Mucosa of descending colon (tissue), 3 donors: ENCODE results near the gene CARMIL1. TPM values are rescaled to one million over a fixed set of nuclear protein-coding genes. Genes with fewer than 3 reads are reported as not detected.

Experiments used
- ATAC-seq: fragments of 200-7000 bp; cut with Tn5 transposase; one replicate; pipeline ENCODE4 v1.9.1; 2020; ENCODE audit warnings: mild to moderate bottlenecking, moderate library complexity
- DNase-seq, 3 donors: peaks; one replicate each; pipeline ENCODE4 v3.0.0-alpha.2; 2020
- H3K36me3 ChIP-seq: fragments of 200-600 bp; one replicate; pipeline ENCODE4 v1.8.0; 2021; ENCODE audit warnings: low read depth, mild to moderate bottlenecking
- H3K4me1 ChIP-seq: fragments of 200-600 bp; one replicate; pipeline ENCODE4 v1.8.0; 2021; ENCODE audit warnings: low read depth, mild to moderate bottlenecking
- H3K4me3 ChIP-seq: fragments of 200-600 bp; one replicate; pipeline ENCODE4 v1.8.0; 2021; ENCODE audit warnings: mild to moderate bottlenecking
- H3K9me3 ChIP-seq: fragments of 200-600 bp; one replicate; pipeline ENCODE4 v1.8.0; 2021; ENCODE audit warnings: mild to moderate bottlenecking
- intact Hi-C, 2 donors: fragments of 100-400 bp; cut with DNase I in 1 of 2; cut with micrococcal nuclease in 1 of 2; formaldehyde crosslinking; loops; one replicate each; pipeline versions ENCODE4 v1.11.0 to v1.11.1; 2022; cut with DNase I, micrococcal nuclease
- total RNA-seq, 3 donors: library from RNA; stranded (reverse); fragmentation: NEBNext Ultra II Directional in 2 of 3; extraction: Animal tissue kit (Norgen Biotek cat#: 25700) in 2 of 3; gene quantifications; one replicate each; pipeline versions ENCODE4 v1.2.1 to v1.2.4, GENCODE V29; 2021 to 2023
- TF ChIP-seq, protein P1 (sequence below): fragments of 200-600 bp; IDR thresholded peaks from one replicate; pipeline ENCODE4 v1.8.0; 2022; ENCODE audit warnings: antibody characterized with exemption, mild to moderate bottlenecking
- donor health status: DM: no; HTN: no; CAD: no; lungs with moderate emphysema.
- donor health status: DM: no; HTN: no; CAD: no.
- donor health status: DM: no; HTN: yes; CAD: no.

The CARMIL1 gene
- total RNA-seq, 3 donors from 2014 or later = 21.8 to 61.0 (median 44.8) TPM

DNA sequence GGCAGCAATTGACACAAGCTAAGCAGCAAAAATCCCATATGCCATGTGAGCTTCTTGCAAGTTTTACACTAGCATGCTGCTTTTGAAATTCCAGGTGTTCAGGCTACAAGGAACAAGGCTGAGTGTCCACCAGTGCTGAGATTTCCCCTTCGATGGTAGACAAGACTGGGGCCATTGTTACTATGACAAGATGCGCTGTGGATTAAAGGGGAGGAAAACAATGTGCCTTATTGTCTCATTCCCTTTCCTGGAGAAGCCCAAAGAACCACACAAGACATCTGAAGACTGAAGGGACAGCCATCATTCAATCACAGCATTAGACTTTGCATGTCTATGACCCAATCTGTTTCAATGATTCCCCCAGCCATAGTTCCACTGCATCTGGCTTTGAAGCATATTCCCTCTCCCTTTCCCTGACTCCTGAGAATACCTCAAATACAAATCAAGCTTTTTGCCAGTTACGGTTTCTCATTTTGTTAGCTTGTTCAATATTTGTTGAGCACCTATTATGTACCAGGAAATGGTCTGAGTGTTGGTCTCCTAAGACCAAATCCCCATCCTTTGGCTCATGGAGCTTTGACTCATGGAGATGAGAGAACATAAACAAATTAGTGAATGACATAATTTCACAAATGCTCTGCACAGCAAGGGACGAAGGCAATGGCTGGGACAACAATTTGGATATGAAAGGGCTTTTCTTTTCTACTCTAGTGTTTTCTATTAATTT, 349.5 kb downstream of the CARMIL1 start:
- H3K4me1 ChIP-seq = no peaks in the 10 kb centered on the region
- TF ChIP-seq, protein P1, sequence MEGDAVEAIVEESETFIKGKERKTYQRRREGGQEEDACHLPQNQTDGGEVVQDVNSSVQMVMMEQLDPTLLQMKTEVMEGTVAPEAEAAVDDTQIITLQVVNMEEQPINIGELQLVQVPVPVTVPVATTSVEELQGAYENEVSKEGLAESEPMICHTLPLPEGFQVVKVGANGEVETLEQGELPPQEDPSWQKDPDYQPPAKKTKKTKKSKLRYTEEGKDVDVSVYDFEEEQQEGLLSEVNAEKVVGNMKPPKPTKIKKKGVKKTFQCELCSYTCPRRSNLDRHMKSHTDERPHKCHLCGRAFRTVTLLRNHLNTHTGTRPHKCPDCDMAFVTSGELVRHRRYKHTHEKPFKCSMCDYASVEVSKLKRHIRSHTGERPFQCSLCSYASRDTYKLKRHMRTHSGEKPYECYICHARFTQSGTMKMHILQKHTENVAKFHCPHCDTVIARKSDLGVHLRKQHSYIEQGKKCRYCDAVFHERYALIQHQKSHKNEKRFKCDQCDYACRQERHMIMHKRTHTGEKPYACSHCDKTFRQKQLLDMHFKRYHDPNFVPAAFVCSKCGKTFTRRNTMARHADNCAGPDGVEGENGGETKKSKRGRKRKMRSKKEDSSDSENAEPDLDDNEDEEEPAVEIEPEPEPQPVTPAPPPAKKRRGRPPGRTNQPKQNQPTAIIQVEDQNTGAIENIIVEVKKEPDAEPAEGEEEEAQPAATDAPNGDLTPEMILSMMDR = no peak
- H3K4me3 ChIP-seq = no peak overlapping the region
- H3K36me3 ChIP-seq = no peaks in the 10 kb centered on the region
- no peaks in the 10 kb centered on the region for H3K9me3 ChIP-seq
- intact Hi-C loops = no loop called here
- ATAC-seq = no peak
- DNase-seq = no peak

GRCh38 chr6:25629198-25629576, 350.0 kb downstream of the CARMIL1 start:
- TF ChIP-seq, protein P1 = no peak
- intact Hi-C loops = no loop called here
- H3K4me1 ChIP-seq = no peaks in the 10 kb centered on the region
- no peak for ATAC-seq
- no peaks in the 10 kb centered on the region for H3K36me3 ChIP-seq
- H3K9me3 ChIP-seq = no peaks in the 10 kb centered on the region
- H3K4me3 ChIP-seq = no peak overlapping the region
- DNase-seq = no peak

- Histone ChIP-seq H3K9me3 (no peaks in the 10 kb centered on the region), H3K36me3 (no peaks in the 10 kb centered on the region), H3K4me3 (no peak overlapping the region), H3K4me1 (peaks cover 5% of the 10 kb centered on the region)
- TF ChIP-seq, protein P1 = no peak
- DNase-seq (no peak), ATAC-seq (no peak)
- intact Hi-C loops = no loop called here
These were observed 351.5 kb downstream of the CARMIL1 start for GRCh38 chr6:25630508-25631278.

DNA sequence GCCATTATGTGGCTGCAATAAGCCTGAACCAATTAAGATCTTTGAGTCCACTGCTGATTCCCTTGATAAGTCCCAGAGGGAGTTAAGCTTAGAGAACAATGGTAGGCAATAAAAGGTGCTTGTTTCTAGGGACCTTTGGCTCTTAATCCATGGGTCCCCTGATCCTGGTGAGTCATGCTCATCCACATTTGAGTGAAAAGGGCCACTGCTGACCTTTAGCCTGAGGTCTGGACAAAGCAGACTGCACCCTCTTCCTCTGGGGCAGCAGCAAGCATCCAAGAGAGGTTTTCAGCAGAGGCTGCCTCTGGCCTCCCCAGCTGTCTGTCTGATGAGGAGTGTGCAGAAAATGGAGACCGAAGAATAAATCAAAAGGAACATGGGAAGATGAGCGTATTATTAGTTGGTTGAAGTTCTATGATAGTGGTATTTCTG, 356.7 kb downstream of the CARMIL1 start:
- Histone ChIP-seq H3K9me3 (no peaks in the 10 kb centered on the region), H3K4me3 (no peak overlapping the region), H3K4me1 (peaks cover 5% of the 10 kb centered on the region), H3K36me3 (no peaks in the 10 kb centered on the region)
- no peak for DNase-seq
- ATAC-seq = peak; percentile 94
- intact Hi-C loops = no loop called here
- TF ChIP-seq, protein P1 = no peak

DNA sequence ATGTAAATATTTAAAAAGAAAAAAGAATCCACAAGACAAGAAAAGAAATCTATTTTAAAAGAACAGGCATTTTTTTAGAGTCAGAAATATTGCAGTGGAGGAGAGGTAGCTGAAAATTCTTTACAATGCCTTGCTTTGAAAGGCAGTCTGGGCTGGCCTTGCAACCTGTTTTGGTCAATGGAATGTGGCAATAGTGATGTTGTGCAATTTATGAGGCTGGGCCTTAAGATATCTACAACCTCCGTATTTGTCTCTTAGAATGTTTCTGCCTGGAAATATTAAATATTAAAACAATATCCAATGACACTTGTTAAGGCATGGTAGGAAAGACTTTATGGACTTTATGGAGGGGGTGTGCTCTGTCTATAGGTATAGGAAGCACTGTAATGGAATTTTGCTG, 358.0 kb downstream of the CARMIL1 start:
- Histone ChIP-seq H3K4me1 (peaks cover 5% of the 10 kb centered on the region), H3K9me3 (no peaks in the 10 kb centered on the region), H3K36me3 (no peaks in the 10 kb centered on the region), H3K4me3 (no peak overlapping the region)
- no peak for DNase-seq
- intact Hi-C loops = no loop called here
- TF ChIP-seq, protein P1 = no peak
- no peak for ATAC-seq
